ENCODE data around the gene FOSL1. TPM values are rescaled to one million over a fixed set of nuclear protein-coding genes. Genes with fewer than 3 reads are reported as not detected.

Gene FOSL1
- total RNA-seq, 1 experiment from 2014 or later: 58.8 TPM

GRCh38 chr11:65867284-65868071 is 32.7 kb downstream of the FOSL1 start:
- DNase-seq: no peak
- H3K4me1 ChIP-seq (replicated peaks; ENCODE audit: insufficient read depth): no peaks in the 10 kb centered on the region
- no peaks in the 10 kb centered on the region for H3K9me3 ChIP-seq (ENCODE audit: insufficient read depth, low read depth)
- peaks cover 16% of the 10 kb centered on the region for H3K36me3 ChIP-seq (ENCODE audit: low read depth)
- peaks cover 7% of the 10 kb centered on the region for H3K79me2 ChIP-seq (ENCODE audit: low read depth)
- no peak overlapping the region for H3K4me2 ChIP-seq
- POLR2A ChIA-PET (ENCODE audit: unreplicated experiment): no interaction called here
- TF ChIP-seq CTCF (conservative IDR thresholded peaks at IDR 0.05): no peak
- TF ChIP-seq EZH2 (IDR thresholded peaks at IDR 0.05; ENCODE audit: low read depth): no peak
- no TSS peak for BruUV-seq (replicated peaks)
- no peak overlapping the region for H2AFZ ChIP-seq
- H3K9me2 ChIP-seq (ENCODE audit: insufficient read depth): no peaks in the 10 kb centered on the region
- no peak overlapping the region for H3K4me3 ChIP-seq
- no peak overlapping the region for H3K27ac ChIP-seq
- peaks cover 35% of the 10 kb centered on the region for H3F3A ChIP-seq (ENCODE audit: insufficient read depth, low read depth)
- intact Hi-C loops (cut with micrococcal nuclease; ENCODE audit: unreplicated experiment): no loop called here
- H3K27me3 ChIP-seq (ENCODE audit: insufficient read depth, low read depth): no peaks in the 10 kb centered on the region
- CTCF ChIA-PET: no interaction called here
- H4K20me1 ChIP-seq (ENCODE audit: insufficient read depth): no peaks in the 10 kb centered on the region; the same call in 1 of the 2 replicates

GRCh38 chr11:65866509-65867283 is 33.5 kb downstream of the FOSL1 start:
- Histone ChIP-seq H3K27me3 (ENCODE audit: insufficient read depth, low read depth) (no peaks in the 10 kb centered on the region), H3K9me3 (ENCODE audit: insufficient read depth, low read depth) (no peaks in the 10 kb centered on the region), H3K79me2 (ENCODE audit: low read depth) (peaks cover 15% of the 10 kb centered on the region), H3K36me3 (ENCODE audit: low read depth) (peaks cover 23% of the 10 kb centered on the region), H3K27ac (no peak overlapping the region), H3K4me2 (no peak overlapping the region), H3F3A (ENCODE audit: insufficient read depth, low read depth) (peaks cover 35% of the 10 kb centered on the region), H3K4me3 (no peak overlapping the region), H4K20me1 (ENCODE audit: insufficient read depth) (no peaks in the 10 kb centered on the region; the same call in 1 of the 2 replicates), H3K4me1 (replicated peaks; ENCODE audit: insufficient read depth) (peaks cover 5% of the 10 kb centered on the region), H3K9me2 (ENCODE audit: insufficient read depth) (no peaks in the 10 kb centered on the region), H2AFZ (no peak overlapping the region)
- ChIA-PET POLR2A (ENCODE audit: unreplicated experiment) (no interaction called here), CTCF (interaction anchor here (0.5 kb wide), 1 partner anchor 155 kb away, joined by 18 read pairs; no protein-coding TSS in a partner anchor)
- no TSS peak for BruUV-seq (replicated peaks)
- DNase-seq: no peak
- TF ChIP-seq CTCF (conservative IDR thresholded peaks at IDR 0.05): no peak
- TF ChIP-seq EZH2 (IDR thresholded peaks at IDR 0.05; ENCODE audit: low read depth): no peak
- intact Hi-C loops (cut with micrococcal nuclease; ENCODE audit: unreplicated experiment): no loop called here

GRCh38 chr11:65865550-65866172 is 34.5 kb downstream of the FOSL1 start:
- ChIA-PET POLR2A (ENCODE audit: unreplicated experiment) (interaction anchor here (0.7 kb wide), 1 partner anchor 976 kb away, joined by 5 read pairs; no protein-coding TSS in a partner anchor), CTCF (no interaction called here)
- Histone ChIP-seq H3K9me2 (ENCODE audit: insufficient read depth) (no peaks in the 10 kb centered on the region), H3K27ac (no peak overlapping the region), H3K9me3 (ENCODE audit: insufficient read depth, low read depth) (no peaks in the 10 kb centered on the region), H3K4me1 (replicated peaks; ENCODE audit: insufficient read depth) (peaks cover 8% of the 10 kb centered on the region), H3K4me2 (no peak overlapping the region), H3K4me3 (no peak overlapping the region), H3K27me3 (ENCODE audit: insufficient read depth, low read depth) (no peaks in the 10 kb centered on the region), H3F3A (ENCODE audit: insufficient read depth, low read depth) (peaks cover 38% of the 10 kb centered on the region), H3K36me3 (ENCODE audit: low read depth) (peaks cover 23% of the 10 kb centered on the region), H2AFZ (no peak overlapping the region), H4K20me1 (ENCODE audit: insufficient read depth) (no peaks in the 10 kb centered on the region; the same call in 1 of the 2 replicates), H3K79me2 (ENCODE audit: low read depth) (peaks cover 24% of the 10 kb centered on the region)
- intact Hi-C loops (cut with micrococcal nuclease; ENCODE audit: unreplicated experiment): no loop called here
- no peak for DNase-seq
- TF ChIP-seq CTCF (conservative IDR thresholded peaks at IDR 0.05) (no peak), EZH2 (IDR thresholded peaks at IDR 0.05; ENCODE audit: low read depth) (no peak)
- BruUV-seq (replicated peaks): no TSS peak
